Body of pancreas (tissue), 4 donors: Measurements from ENCODE around the gene ERC1. TPM values are rescaled to one million over a fixed set of nuclear protein-coding genes. Genes with fewer than 3 reads are reported as not detected.

ENCODE experiments used
- ATAC-seq: fragments of 150-250 bp; one replicate; pipeline ENCODE4 v1.9.1; 2016
- DNase-seq, 4 donors: peaks; one replicate each; pipeline ENCODE4 v3.0.0-alpha.2; 2019
- H3K27ac ChIP-seq, 4 donors: fragments of 200-600 bp; sonication (generic); 1 replicate in 3 of 4; 2 replicates in 1 of 4; pipeline versions ENCODE4 v1.5.1 to v1.6.1; 2016 to 2019; ENCODE audit warnings: mild to moderate bottlenecking in 1 of 4, mixed read lengths in 1 of 4, moderate library complexity in 1 of 4
- H3K27me3 ChIP-seq, 2 donors: fragments of 200-600 bp; sonication (generic); one replicate each; pipeline ENCODE4 v1.6.0; 2016; ENCODE audit warnings: mild to moderate bottlenecking in 1 of 2
- H3K36me3 ChIP-seq, 2 donors: fragments of 200-600 bp; sonication (generic); replicated peaks in 1 of 2; 2 replicates each; pipeline ENCODE4 v1.5.1; 2016; ENCODE audit warnings: low read depth in 2 of 2; ENCODE audit not compliant: insufficient read depth in 1 of 2
- H3K4me1 ChIP-seq: fragments of 200-600 bp; sonication (generic); one replicate; pipeline ENCODE4 v1.6.0; 2016
- H3K4me3 ChIP-seq, 2 donors: fragments of 200-600 bp; sonication (generic); 1 replicate in 1 of 2; 2 replicates in 1 of 2; pipeline ENCODE4 v1.5.1; 2016 to 2019
- H3K9me3 ChIP-seq, 3 donors: fragments of 200-600 bp; sonication (generic); 1 replicate in 2 of 3; 2 replicates in 1 of 3; pipeline ENCODE4 v1.5.1; 2016
- CTCF ChIP-seq, 7 experiments: fragments of 450-650 bp in 4 of 7; fragments of 200-600 bp in 3 of 7; sonication (generic) in 3 of 7; IDR thresholded peaks; one replicate each; pipeline ENCODE4 v1.5.1; 2016 to 2019; ENCODE audit warnings: antibody characterized with exemption in 7 of 7
- POLR2A ChIP-seq, 3 donors: fragments of 450-650 bp; IDR thresholded peaks; one replicate each; pipeline ENCODE4 v1.6.1; 2016; ENCODE audit warnings: antibody characterized with exemption in 3 of 3, mild to moderate bottlenecking in 2 of 3
- WGBS, 2 donors: methylation state at CpG; one replicate each; pipeline ENCODE4 v1.1.5; 2017; 5-methylcytosine and 5-hydroxymethylcytosine counted together
- intact Hi-C: fragments of 100-400 bp; cut with DNase I; formaldehyde crosslinking; loops from one replicate; pipeline ENCODE4 v1.15.1; 2023
- total RNA-seq, 2 donors: library from RNA; depleted of rRNA; stranded (reverse); fragments of >200 nt; gene quantifications; one replicate each; pipeline ENCODE4 v1.1.0, GENCODE V29; 2016

The ERC1 gene
- total RNA-seq, 2 donors from 2014 or later: 20.8 to 29.0 TPM

- intact Hi-C loops: no loop called here
- 11 to 20% methylated on average over 4 of the region's 4 CpGs for WGBS, 2 donors
- peak overlapping the region in 3 of 4 donors; percentile 33 to 77 (median 57) for H3K27ac ChIP-seq
- H3K4me3 ChIP-seq: no peak overlapping the region
- H3K27me3 ChIP-seq: no peaks in the 10 kb centered on the region
- H3K9me3 ChIP-seq: no peaks in the 10 kb centered on the region
- no peaks in the 10 kb centered on the region for H3K36me3 ChIP-seq
- TF ChIP-seq POLR2A (IDR thresholded peaks at IDR 0.05) (no peak), CTCF (IDR thresholded peaks at IDR 0.05) (no peak)
- H3K4me1 ChIP-seq: peaks cover 51% of the 10 kb centered on the region
- ATAC-seq: peak; percentile 92
- DNase-seq: peak; percentile 33 to 79 (median 66)
Observed at GRCh38 chr12:1305791-1306500, 314.9 kb downstream of the ERC1 start.

- 38 to 46% methylated on average over 4 of the region's 4 CpGs for WGBS, 2 donors
- DNase-seq: no peak
- Histone ChIP-seq H3K27me3 (no peaks in the 10 kb centered on the region), H3K36me3 (no peaks in the 10 kb centered on the region), H3K4me3 (no peak overlapping the region), H3K4me1 (peaks cover 58% of the 10 kb centered on the region), H3K9me3 (no peaks in the 10 kb centered on the region), H3K27ac (peak overlapping the region in 3 of 4 donors; percentile 33 to 77 (median 57))
- intact Hi-C loops: no loop called here
- no peak for TF ChIP-seq POLR2A (IDR thresholded peaks at IDR 0.05)
- TF ChIP-seq CTCF (IDR thresholded peaks at IDR 0.05): no peak
- no peak for ATAC-seq
Observed at GRCh38 chr12:1306817-1307216, 315.8 kb downstream of the ERC1 start.

GRCh38 chr12:1307796-1308195, 316.8 kb downstream of the ERC1 start:
- peaks cover 64% of the 10 kb centered on the region for H3K4me1 ChIP-seq
- H3K27me3 ChIP-seq: no peaks in the 10 kb centered on the region
- intact Hi-C loops: no loop called here
- peak overlapping the region in 1 of 4 donors; percentile 77 for H3K27ac ChIP-seq
- H3K4me3 ChIP-seq: no peak overlapping the region
- TF ChIP-seq CTCF (IDR thresholded peaks at IDR 0.05) (no peak), POLR2A (IDR thresholded peaks at IDR 0.05) (no peak)
- H3K36me3 ChIP-seq: no peaks in the 10 kb centered on the region
- DNase-seq (no peak), ATAC-seq (no peak)
- WGBS, 2 donors: 97% methylated on average over 1 of the region's 1 CpG
- H3K9me3 ChIP-seq: no peaks in the 10 kb centered on the region

GRCh38 chr12:1309613-1310012, 318.6 kb downstream of the ERC1 start:
- Histone ChIP-seq H3K4me3 (no peak overlapping the region), H3K9me3 (no peaks in the 10 kb centered on the region), H3K27me3 (no peaks in the 10 kb centered on the region), H3K27ac (no peak overlapping the region), H3K4me1 (peaks cover 57% of the 10 kb centered on the region), H3K36me3 (no peaks in the 10 kb centered on the region)
- no peak for TF ChIP-seq CTCF (IDR thresholded peaks at IDR 0.05)
- TF ChIP-seq POLR2A (IDR thresholded peaks at IDR 0.05): no peak
- ATAC-seq: no peak
- 57 to 68% methylated on average over 8 of the region's 8 CpGs for WGBS, 2 donors
- no peak for DNase-seq
- intact Hi-C loops: no loop called here

- intact Hi-C loops: no loop called here
- H3K9me3 ChIP-seq: no peaks in the 10 kb centered on the region
- DNase-seq (peak in 1 of 4 donors; percentile 19), ATAC-seq (peak; percentile 15)
- H3K27ac ChIP-seq: peak overlapping the region in 3 of 4 donors; percentile 6 to 59 (median 28)
- no peaks in the 10 kb centered on the region for H3K27me3 ChIP-seq
- TF ChIP-seq POLR2A (IDR thresholded peaks at IDR 0.05) (no peak), CTCF (IDR thresholded peaks at IDR 0.05) (no peak)
- WGBS, 2 donors: 28 to 29% methylated on average over 4 of the region's 4 CpGs
- no peaks in the 10 kb centered on the region for H3K36me3 ChIP-seq
- no peak overlapping the region for H3K4me3 ChIP-seq
- peaks cover 48% of the 10 kb centered on the region for H3K4me1 ChIP-seq
Observed at GRCh38 chr12:1310653-1311052, 319.6 kb downstream of the ERC1 start.
